ENCODE data around the gene ZBED5.

Gene ZBED5

DNA sequence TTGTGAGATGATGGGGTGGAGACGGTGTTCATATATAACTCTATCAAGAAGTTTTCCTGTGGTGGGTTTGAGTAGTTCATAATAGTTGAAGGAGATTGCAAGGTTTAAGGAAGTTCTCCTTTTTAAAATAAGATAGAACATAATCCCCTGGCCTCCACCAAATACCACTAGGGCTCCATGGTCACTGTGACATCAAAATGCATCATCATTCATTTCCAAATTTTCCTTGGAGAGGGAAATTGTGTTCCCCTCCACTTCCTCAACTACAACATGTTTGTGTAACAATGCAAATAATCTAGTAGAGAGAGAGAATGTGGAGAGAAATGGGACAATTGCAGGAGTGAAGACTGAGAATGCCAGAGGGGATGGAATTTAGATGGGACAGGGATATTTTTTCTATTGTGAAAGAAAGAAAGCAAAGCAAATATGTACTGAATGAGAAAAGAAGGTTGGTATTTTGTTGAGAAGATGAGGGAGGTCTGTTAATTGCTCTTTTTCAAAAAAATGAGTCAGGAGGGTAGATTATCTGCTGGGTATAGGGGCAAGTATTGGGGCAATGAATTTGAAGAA, 33.4 kb upstream of the ZBED5 start:
- TF ChIP-seq, protein P1, sequence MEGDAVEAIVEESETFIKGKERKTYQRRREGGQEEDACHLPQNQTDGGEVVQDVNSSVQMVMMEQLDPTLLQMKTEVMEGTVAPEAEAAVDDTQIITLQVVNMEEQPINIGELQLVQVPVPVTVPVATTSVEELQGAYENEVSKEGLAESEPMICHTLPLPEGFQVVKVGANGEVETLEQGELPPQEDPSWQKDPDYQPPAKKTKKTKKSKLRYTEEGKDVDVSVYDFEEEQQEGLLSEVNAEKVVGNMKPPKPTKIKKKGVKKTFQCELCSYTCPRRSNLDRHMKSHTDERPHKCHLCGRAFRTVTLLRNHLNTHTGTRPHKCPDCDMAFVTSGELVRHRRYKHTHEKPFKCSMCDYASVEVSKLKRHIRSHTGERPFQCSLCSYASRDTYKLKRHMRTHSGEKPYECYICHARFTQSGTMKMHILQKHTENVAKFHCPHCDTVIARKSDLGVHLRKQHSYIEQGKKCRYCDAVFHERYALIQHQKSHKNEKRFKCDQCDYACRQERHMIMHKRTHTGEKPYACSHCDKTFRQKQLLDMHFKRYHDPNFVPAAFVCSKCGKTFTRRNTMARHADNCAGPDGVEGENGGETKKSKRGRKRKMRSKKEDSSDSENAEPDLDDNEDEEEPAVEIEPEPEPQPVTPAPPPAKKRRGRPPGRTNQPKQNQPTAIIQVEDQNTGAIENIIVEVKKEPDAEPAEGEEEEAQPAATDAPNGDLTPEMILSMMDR (IDR thresholded peaks at IDR 0.05): no peak

DNA sequence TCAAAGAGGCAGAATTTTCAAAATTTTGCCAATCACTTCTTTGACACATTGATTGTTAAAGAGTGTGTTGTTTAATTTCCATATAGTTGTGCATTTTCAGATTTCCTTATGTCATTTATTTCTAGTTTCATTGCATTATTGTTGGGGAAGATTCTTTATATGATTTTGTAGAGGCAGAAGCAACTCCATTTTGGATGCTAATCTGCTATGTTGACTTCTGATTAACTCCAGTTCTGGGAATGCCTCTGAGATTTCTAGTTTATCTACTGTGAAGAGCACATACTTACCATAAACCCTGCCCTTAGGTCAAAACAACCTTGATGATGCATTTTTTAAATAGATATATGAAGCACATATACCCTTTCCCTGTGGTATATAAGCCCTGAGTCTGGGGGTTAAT, 29.5 kb upstream of the ZBED5 start:
- TF ChIP-seq, protein P1 (IDR thresholded peaks at IDR 0.05): no peak

- TF ChIP-seq, protein P1 (IDR thresholded peaks at IDR 0.05): no peak
These were observed 28.9 kb upstream of the ZBED5 start for GRCh38 chr11:10886652-10887250.

DNA sequence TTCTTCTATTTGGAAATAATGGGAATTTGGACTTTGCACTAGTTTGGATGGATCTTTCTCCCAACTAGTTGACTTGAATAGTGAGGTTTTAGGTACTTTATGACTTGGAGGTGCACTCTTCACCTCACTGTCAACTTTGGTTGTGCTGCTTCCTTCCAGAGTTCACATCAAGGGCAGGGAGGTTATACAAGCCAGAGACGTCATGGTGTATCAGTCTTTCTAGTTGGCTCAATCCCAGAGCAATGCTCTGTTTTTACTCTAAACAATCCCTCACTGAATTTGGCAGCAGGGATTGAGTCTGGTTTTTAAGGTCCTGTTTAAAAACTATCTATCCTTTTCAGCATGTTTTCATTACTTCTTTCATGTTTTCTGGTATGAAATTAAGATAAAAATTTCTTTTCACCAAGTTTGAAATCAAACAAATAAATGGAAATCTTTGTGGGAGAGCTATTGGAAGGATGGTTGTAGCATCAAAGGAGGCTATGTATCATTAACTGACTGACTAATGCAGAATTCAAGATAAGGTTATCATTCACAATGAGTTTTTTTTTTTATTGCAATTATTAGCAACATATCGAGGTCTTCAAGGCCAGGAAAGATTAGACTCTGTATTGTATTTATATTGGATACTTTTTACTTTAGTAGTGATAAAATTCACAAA, 28.0 kb upstream of the ZBED5 start:
- TF ChIP-seq, protein P1 (IDR thresholded peaks at IDR 0.05): no peak

DNA sequence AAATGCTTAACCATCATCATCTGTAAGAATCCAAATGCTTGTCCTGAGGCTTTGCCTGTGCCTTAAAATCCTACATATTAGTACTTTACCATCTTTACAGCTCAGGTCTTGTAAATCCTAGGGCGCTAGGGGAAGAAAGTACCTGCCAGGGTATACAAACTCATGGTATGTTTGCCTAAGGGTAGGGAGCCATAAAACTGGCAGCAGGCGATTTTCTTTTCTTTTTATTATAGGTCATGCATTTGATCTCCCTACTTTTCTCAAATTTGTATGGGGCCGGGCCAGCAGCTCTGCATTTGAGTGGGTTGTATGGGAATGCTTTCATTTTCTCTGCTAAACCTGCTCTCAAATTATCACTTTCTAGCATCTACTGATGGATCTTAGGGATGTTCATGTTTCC, 24.0 kb upstream of the ZBED5 start:
- TF ChIP-seq, protein P1 (IDR thresholded peaks at IDR 0.05): no peak

- TF ChIP-seq, protein P1 (IDR thresholded peaks at IDR 0.05): peak; percentile 74
These were observed 20.8 kb upstream of the ZBED5 start for GRCh38 chr11:10878408-10879214.

GRCh38 chr11:10876158-10876557, 18.3 kb upstream of the ZBED5 start:
- TF ChIP-seq, protein P1 (IDR thresholded peaks at IDR 0.05): no peak

Measured in LNCAP (cell line).